GM18873 (cell line): ENCODE measurements around the gene PCDHA9.
"Not testable (repeated sequence)": the region's sequence is repeated elsewhere in the genome, so short reads cannot be mapped to it uniquely, and the experiment has no call there.

Experiments used
- ATAC-seq: cut with Tn5 transposase; IDR thresholded peaks from one replicate; pipeline ENCODE4 v1.9.1; 2021; ENCODE audit warnings: mild to moderate bottlenecking, moderate library complexity, moderate number of reproducible peaks; ENCODE audit not compliant: unreplicated experiment, low FRiP score

PCDHA9 gene

GRCh38 chr5:140875085-140876065 lies 27.2 kb downstream of the PCDHA9 start, which contains the start of gene PCDHA12:
TSS of gene PCDHA12 (plus strand) at chr5:140875308. CDS start at chr5:140875473, 165 bp downstream.
- no peak for ATAC-seq

- ATAC-seq, result not testable (repeated sequence)
These were observed 28.5 kb downstream of the PCDHA9 start for GRCh38 chr5:140876541-140877261.

GRCh38 chr5:140877262-140877581 lies 29.0 kb downstream of the PCDHA9 start:
- no peak for ATAC-seq

- no peak for ATAC-seq
These were observed 33.9 kb downstream of the PCDHA9 start, which contains the start of gene PCDHA13 for GRCh38 chr5:140881889-140882590. TSS of gene PCDHA13 (plus strand) at chr5:140882124. CDS start at chr5:140882269, 145 bp downstream.

GRCh38 chr5:140882591-140882899 lies 34.4 kb downstream of the PCDHA9 start:
- ATAC-seq, result no peak

GRCh38 chr5:140883373-140883772 lies 35.2 kb downstream of the PCDHA9 start:
- ATAC-seq, result no peak

- ATAC-seq, result no peak
These were observed 35.9 kb downstream of the PCDHA9 start for GRCh38 chr5:140883927-140884697.
